NCI-H526 treated with DMSO at 0.1 percent for 48 hours (cell line): ENCODE data around the gene TENM4.

Source experiments
- DNase-seq: peaks from one replicate; lab custom pipeline; 2025; lab: John Stamatoyannopoulos, UW

Gene TENM4

GRCh38 chr11:79419120-79419519 is 21.7 kb downstream of the TENM4 start:
- no peak for DNase-seq

GRCh38 chr11:79418241-79418640 is 22.6 kb downstream of the TENM4 start:
- no peak for DNase-seq

GRCh38 chr11:79417069-79417920 is 23.5 kb downstream of the TENM4 start:
- DNase-seq, result no peak

- no peak for DNase-seq
These were observed 24.9 kb downstream of the TENM4 start for GRCh38 chr11:79415912-79416311.

- DNase-seq, result no peak
These were observed 25.4 kb downstream of the TENM4 start for GRCh38 chr11:79415411-79415810.

- DNase-seq, result no peak
These were observed 26.0 kb downstream of the TENM4 start for GRCh38 chr11:79414644-79415317.

- no peak for DNase-seq
These were observed 26.8 kb downstream of the TENM4 start for GRCh38 chr11:79414041-79414440.

- no peak for DNase-seq
These were observed 27.6 kb downstream of the TENM4 start for GRCh38 chr11:79413268-79413667.

GRCh38 chr11:79412761-79413160 is 28.1 kb downstream of the TENM4 start:
- DNase-seq, result no peak

GRCh38 chr11:79409330-79409729 is 31.5 kb downstream of the TENM4 start:
- DNase-seq, result no peak

GRCh38 chr11:79406376-79406775 is 34.5 kb downstream of the TENM4 start:
- no peak for DNase-seq

- no peak for DNase-seq
These were observed 36.0 kb downstream of the TENM4 start for GRCh38 chr11:79404806-79405205.

GRCh38 chr11:79404325-79404724 is 36.5 kb downstream of the TENM4 start:
- DNase-seq, result no peak

GRCh38 chr11:79403839-79404238 is 37.0 kb downstream of the TENM4 start:
- DNase-seq, result no peak

- DNase-seq, result no peak
These were observed 37.9 kb downstream of the TENM4 start for GRCh38 chr11:79402912-79403311.

GRCh38 chr11:79400717-79401330 is 40.0 kb downstream of the TENM4 start:
- peak; percentile 19 for DNase-seq

GRCh38 chr11:79400206-79400605 is 40.6 kb downstream of the TENM4 start:
- no peak for DNase-seq

- DNase-seq, result no peak
These were observed 43.6 kb downstream of the TENM4 start for GRCh38 chr11:79397252-79397651.

GRCh38 chr11:79396674-79397073 is 44.2 kb downstream of the TENM4 start:
- no peak for DNase-seq

GRCh38 chr11:79396001-79396400 is 44.8 kb downstream of the TENM4 start:
- no peak for DNase-seq

- DNase-seq, result peak; percentile 60
These were observed 47.3 kb downstream of the TENM4 start for GRCh38 chr11:79393362-79394043.

- DNase-seq, result no peak
These were observed 48.7 kb downstream of the TENM4 start for GRCh38 chr11:79392161-79392560.
